Islet of Langerhans (tissue), 1 donor: Measurements from ENCODE around the gene ZNF892.
"Not testable (repeated sequence)": the region's sequence is repeated elsewhere in the genome, so short reads cannot be mapped to it uniquely, and the experiment has no call there.

Experiments
- FAIRE-seq: peaks from one replicate; lab custom pipeline; 2011; peaks lifted over from hg19 to GRCh38; lab: Jason Lieb, UNC

Gene ZNF892

GRCh38 chr2:95231723-95232122 is 24.4 kb downstream of the ZNF892 start:
- FAIRE-seq, result no peak

DNA sequence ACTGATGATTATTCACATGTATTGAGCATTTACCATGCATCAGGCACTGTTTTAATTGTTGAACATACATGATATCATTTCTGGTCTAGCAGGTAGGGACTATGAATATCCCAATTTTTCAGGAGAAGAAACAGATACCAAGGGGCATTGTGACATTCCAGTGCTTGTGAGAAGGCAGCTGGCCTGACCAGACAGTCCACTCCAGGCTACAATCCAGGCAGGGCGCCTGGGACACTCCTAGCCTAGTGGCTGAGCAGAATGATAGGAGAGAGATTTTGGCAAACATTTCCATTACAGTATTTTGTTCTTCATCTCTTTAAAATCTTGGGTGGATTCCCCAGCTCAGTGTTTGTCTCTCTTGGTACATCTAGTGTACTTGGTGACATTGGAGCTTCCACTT is 24.9 kb downstream of the ZNF892 start:
- no peak for FAIRE-seq

DNA sequence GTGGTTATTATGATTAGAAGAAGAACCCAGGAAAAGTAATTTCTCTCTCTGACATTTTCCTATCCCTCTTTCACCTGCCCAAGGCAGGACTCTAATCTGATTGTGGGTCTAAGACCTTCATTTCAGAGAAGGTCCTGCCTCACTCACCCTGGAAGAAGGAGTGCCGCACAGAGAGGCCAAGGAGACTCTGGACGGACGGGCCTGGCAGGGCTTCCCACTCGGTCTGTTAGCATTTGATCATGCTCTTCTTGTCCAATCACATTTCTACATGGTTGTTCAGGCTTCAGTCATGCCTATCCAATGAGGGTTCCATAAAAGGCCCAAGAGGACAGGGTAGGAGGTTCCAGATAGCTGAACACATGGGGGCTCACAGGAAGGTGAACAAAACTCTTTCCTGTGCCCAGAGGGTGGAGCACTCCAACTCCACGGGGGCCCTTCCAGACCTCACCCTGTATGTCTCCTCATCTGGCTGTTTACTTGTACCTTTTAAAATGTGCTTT is 27.0 kb downstream of the ZNF892 start:
- FAIRE-seq, result no peak

DNA sequence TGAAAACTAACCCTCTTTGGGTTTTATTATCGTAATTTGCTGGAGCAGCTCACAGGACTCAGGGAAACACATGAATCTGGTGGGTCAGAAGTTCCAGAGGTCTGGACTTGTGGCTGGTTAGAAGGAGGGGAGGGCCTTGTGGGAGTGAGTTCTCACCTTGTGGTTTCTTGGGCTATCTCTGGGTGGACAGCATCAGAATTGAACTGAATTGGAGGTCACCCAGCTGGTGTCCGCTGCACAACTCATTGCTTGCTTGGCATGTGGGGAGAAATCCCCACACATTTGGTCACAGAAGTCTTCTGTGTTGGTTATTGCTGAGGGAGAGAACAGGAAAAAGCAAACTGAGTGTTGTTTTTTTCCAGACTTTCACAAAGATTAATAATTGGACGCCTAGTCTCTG is 27.5 kb downstream of the ZNF892 start:
- no peak for FAIRE-seq

DNA sequence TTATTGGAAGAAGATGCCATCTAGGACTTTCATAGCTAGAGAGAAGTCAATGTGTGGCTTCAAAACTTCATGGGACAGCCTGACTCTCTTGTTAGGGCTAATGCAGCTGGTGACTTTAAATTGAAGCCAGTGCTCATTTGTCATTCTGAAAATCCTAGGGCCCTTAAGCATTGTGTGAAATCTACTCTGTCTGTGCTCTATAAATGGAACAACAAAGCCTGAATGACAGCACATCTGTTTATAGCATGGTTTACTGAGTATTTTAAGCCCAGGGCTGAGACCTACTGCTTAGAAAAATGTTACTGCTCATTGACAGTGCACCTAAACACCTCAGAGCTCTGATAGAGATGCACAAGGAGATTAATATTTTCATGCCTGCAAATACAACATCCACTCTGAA is 30.8 kb downstream of the ZNF892 start:
- no peak for FAIRE-seq

- no peak for FAIRE-seq
These were observed 32.8 kb downstream of the ZNF892 start for GRCh38 chr2:95240091-95240490.

- FAIRE-seq, result no peak
These were observed 33.2 kb downstream of the ZNF892 start for GRCh38 chr2:95240556-95240955.

GRCh38 chr2:95242084-95242483 is 34.8 kb downstream of the ZNF892 start:
- not testable (repeated sequence) for FAIRE-seq
